Stomach smooth muscle (tissue), 2 donors: ENCODE results near the gene ACBD7.

Source experiments
- H3K27ac ChIP-seq: one replicate; pipeline ENCODE4 v1.7.0; 2013; ENCODE audit warnings: mild to moderate bottlenecking, low read length, inconsistent platforms
- H3K27me3 ChIP-seq, 2 donors: one replicate each; pipeline ENCODE4 v1.7.0; 2013; ENCODE audit warnings: low read length in 2 of 2; ENCODE audit not compliant: insufficient read depth in 2 of 2, control insufficient read depth in 1 of 2
- H3K36me3 ChIP-seq, 2 donors: one replicate each; pipeline ENCODE4 v1.7.0; 2013; ENCODE audit warnings: low read length in 2 of 2; ENCODE audit not compliant: control insufficient read depth in 2 of 2, insufficient read depth in 2 of 2
- H3K4me1 ChIP-seq: one replicate; pipeline ENCODE4 v1.7.0; 2013; ENCODE audit warnings: low read length; ENCODE audit not compliant: control insufficient read depth, insufficient read depth
- H3K4me3 ChIP-seq, 2 donors: one replicate each; pipeline ENCODE4 v1.7.0; 2013; ENCODE audit warnings: low read length in 2 of 2
- H3K9ac ChIP-seq, 2 donors: one replicate each; pipeline ENCODE4 v1.7.0; 2013; ENCODE audit warnings: low read length in 2 of 2, mild to moderate bottlenecking in 1 of 2
- H3K9me3 ChIP-seq, 2 donors: one replicate each; pipeline ENCODE4 v1.7.0; 2013; ENCODE audit warnings: low read length in 2 of 2; ENCODE audit not compliant: control insufficient read depth in 2 of 2
- donor health status: healthy.
- donor health status: Pancreatic carcinoma.

Gene ACBD7

DNA sequence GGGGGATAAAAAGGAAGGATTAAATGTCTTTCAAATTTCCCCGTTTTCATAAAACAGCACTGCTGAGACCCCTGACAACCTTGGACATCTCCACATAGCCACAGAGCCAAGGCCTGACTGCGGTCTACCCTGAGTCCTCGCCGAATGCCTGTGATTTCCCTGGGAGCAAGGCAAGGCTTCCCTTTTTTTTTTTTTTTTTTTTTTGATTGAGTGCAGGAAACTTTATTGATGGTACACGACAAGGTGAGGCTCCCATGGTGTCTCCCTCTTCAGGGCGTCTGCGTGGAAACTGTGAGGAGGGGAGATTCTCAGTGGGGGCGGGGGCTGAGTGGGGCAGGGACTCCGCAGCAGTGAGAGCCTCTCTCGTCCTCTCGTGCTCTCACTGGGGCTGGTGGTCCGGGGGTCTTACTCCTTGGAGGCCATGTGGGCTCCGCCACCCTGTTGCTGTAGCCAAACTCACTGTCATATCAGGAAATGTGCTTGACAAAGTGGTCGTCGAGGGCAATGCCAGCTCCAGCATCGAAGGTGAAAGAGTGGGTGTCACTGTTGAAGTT is 4.4 kb upstream of the ACBD7 start:
- H3K9me3 ChIP-seq = no peaks in the 10 kb centered on the region

DNA sequence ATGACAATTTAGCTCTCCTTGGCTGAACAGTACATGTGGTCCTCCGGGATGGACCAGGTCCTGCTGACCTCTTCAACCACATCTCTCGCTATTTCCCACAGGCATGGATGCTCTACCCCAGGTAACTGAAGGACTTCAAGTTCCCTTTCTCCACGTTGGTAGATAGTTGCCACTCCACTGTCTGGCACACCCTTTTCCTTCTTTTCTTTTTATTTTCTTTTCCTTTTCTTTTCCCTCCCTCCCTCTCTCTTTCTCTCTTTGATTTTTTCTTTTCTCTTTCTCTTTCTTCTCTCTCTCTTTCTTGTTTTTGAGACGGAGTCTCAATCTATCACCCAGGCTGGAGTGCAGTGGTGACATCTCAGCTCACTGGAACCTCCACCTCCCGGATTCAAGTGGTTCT is 2.8 kb upstream of the ACBD7 start:
- H3K36me3 ChIP-seq = no peaks in the 10 kb centered on the region
- no peak overlapping the region for H3K4me3 ChIP-seq
- no peak overlapping the region for H3K27ac ChIP-seq
- H3K27me3 ChIP-seq = peaks cover 3 to 4% of the 10 kb centered on the region in 2 donors
- no peaks in the 10 kb centered on the region for H3K9me3 ChIP-seq
- H3K4me1 ChIP-seq = peaks cover 8% of the 10 kb centered on the region
- no peak overlapping the region for H3K9ac ChIP-seq

More for the DNA sequence above, 4.4 kb upstream of the ACBD7 start:
- Histone ChIP-seq H3K27ac (no peak overlapping the region), H3K36me3 (no peaks in the 10 kb centered on the region), H3K9ac (no peak overlapping the region), H3K4me3 (no peak overlapping the region), H3K27me3 (peaks cover 3 to 4% of the 10 kb centered on the region in 2 donors), H3K4me1 (peaks cover 13% of the 10 kb centered on the region)

DNA sequence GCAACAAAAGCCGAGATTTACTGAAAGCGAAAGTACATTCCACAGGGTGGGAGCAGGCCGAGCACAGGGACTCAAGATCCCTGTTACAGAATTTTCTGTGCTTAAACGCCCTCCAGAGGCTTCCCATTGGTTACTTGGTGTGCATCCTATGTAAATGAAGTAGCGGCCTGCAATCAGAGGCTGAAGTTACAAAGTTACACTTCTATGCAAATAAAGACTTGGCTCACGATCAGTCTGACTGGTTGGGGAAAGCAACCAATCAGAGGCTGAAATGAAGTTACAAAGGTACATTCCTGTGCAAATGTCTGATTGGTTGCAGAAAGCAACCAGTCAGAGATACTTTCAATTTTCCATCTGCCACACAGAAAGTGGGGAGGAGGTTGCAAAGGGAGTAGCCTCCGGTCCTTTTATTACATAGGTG is 4.1 kb downstream of the ACBD7 start:
- Histone ChIP-seq H3K27ac (peak overlapping the region; percentile 0), H3K4me1 (peaks cover 16% of the 10 kb centered on the region), H3K9ac (peak overlapping the region; percentile 55 to 65), H3K4me3 (peak overlapping the region; percentile 74 to 81), H3K36me3 (no peaks in the 10 kb centered on the region), H3K9me3 (no peaks in the 10 kb centered on the region), H3K27me3 (no peaks in the 10 kb centered on the region)

DNA sequence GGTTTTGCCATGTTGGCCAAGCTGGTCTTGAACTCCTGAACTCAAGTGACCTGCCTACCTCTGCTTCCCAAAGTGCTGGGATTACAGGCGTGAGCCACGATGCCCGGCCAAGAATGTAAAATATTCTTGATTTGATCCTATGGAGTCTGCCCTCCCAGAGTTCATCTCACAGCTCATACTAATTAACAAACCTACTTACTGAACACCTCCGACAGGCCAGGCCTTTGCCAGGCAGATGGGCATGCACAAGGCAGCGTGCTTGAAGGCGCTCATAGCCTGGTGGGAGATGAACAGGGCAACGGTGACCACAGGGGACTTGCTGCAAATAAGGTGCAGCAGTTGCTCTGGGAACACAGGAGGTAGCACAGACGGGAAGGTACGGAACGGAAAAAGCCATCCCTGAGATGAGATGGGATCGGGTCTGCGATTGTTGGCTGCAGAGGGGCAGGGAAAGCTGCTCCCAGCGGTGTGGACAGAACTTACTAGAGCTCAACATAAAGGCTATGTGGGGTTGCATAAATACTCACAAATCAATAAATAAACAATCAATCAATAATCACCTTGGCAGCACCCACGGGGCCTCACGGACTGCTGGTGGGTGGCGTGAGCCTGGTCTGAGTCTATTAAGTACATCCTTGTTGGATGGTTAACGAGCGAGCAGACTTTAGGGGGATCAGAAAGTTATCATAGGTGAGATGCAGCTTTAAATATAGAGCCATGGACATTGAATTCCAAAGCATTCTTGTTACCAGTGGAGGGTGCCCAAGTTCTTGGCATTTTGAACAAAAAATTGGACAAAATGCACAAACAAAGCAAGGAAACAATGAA is 4.7 kb downstream of the ACBD7 start:
- Histone ChIP-seq H3K27me3 (no peaks in the 10 kb centered on the region), H3K4me3 (peak overlapping the region; percentile 74 to 81), H3K4me1 (peaks cover 16% of the 10 kb centered on the region), H3K9me3 (no peaks in the 10 kb centered on the region), H3K27ac (peak overlapping the region; percentile 0), H3K36me3 (no peaks in the 10 kb centered on the region), H3K9ac (peak overlapping the region; percentile 55 to 65)

DNA sequence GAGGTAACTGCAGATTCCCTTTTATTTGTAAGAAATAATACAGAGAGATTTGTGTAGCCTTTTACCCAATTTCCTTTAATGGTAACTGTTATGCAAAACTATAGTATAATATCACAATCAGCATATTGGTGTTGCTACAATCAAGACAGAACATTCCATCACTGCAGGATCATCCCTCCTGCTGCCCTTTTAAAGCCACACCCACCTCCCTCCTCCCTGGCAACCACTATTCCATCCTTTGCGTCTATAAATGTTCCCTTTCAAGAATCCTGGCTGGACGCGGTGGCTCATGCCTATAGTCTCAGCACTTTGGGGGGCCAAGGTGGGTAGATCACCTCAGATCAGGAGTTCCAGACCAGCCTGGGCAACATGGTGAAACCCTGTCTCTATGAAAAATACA is 13.2 kb downstream of the ACBD7 start:
- Histone ChIP-seq H3K9ac (no peak overlapping the region), H3K27me3 (no peaks in the 10 kb centered on the region), H3K4me1 (no peaks in the 10 kb centered on the region), H3K27ac (no peak overlapping the region), H3K36me3 (no peaks in the 10 kb centered on the region), H3K4me3 (no peak overlapping the region), H3K9me3 (no peaks in the 10 kb centered on the region)

DNA sequence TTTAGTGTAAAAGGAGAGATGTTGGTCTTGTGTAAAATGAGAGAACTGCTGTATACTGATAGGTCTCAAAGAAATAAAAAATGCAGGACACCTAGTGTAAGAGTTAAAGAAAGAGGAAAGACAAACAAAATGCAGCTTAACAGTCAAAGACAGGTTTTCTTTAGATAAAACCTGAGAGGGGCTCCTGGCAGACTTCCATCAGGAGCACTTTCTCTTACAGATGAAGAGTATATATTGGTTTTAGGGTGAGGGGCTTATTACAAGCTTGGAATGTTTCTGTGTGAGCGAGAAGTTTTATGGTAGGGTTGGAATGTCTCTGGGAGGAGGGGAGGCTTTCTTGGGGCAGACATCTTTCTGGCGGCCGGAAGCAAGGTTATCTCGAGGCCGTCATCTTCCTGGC is 16.2 kb downstream of the ACBD7 start:
- Histone ChIP-seq H3K36me3 (no peaks in the 10 kb centered on the region), H3K27ac (no peak overlapping the region)

DNA sequence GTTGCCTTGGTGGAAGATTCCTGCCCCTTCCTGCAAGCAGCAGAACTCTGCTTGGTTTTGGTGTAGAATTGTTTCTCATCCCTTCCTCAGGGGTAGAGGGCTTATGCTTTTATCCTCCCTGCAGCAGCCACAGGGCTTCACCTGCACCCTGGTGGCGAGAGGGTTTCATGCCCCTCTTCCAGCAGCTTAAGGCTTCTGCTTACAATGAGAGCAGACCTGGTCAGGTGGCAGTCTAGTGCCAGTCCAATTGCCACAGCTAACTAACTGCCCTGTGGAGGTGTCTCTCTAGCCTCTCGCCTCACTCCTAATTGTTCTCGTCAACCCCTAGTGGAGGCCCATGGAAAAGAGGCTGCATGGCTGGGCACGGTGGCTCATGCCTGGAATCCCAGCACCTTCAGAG is 19.3 kb downstream of the ACBD7 start:
- Histone ChIP-seq H3K9ac (no peak overlapping the region), H3K4me1 (no peaks in the 10 kb centered on the region), H3K4me3 (no peak overlapping the region), H3K36me3 (no peaks in the 10 kb centered on the region), H3K27ac (no peak overlapping the region), H3K27me3 (no peaks in the 10 kb centered on the region), H3K9me3 (peaks cover 0 to 7% of the 10 kb centered on the region in 2 donors)

More for the DNA sequence above, 16.2 kb downstream of the ACBD7 start:
- peaks cover 0 to 4% of the 10 kb centered on the region in 2 donors for H3K9me3 ChIP-seq
- no peak overlapping the region for H3K9ac ChIP-seq
- no peaks in the 10 kb centered on the region for H3K4me1 ChIP-seq
- no peaks in the 10 kb centered on the region for H3K27me3 ChIP-seq
- no peak overlapping the region for H3K4me3 ChIP-seq

DNA sequence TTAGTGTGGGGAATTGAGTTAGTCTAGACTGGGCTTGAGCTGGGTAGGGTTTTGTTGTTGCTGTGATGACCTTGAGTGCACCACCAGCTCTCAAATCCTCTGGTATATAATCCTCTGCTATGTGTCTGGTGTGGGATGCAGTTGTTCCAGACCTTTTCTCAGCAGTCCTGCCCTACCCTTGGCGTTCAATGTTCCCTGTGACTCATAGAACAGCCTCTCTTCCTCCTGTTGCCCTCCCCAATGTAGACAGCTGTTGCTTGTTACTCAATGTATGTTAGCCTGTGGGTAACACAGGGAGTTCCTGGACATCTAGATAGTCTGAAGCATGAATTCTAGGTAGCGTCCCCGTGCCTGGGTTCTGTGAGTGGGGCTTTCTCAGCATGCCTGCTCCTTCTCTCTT is 19.8 kb downstream of the ACBD7 start:
- Histone ChIP-seq H3K27me3 (no peaks in the 10 kb centered on the region), H3K9ac (no peak overlapping the region), H3K4me3 (no peak overlapping the region), H3K27ac (no peak overlapping the region), H3K36me3 (no peaks in the 10 kb centered on the region), H3K9me3 (peaks cover 0 to 7% of the 10 kb centered on the region in 2 donors), H3K4me1 (no peaks in the 10 kb centered on the region)

DNA sequence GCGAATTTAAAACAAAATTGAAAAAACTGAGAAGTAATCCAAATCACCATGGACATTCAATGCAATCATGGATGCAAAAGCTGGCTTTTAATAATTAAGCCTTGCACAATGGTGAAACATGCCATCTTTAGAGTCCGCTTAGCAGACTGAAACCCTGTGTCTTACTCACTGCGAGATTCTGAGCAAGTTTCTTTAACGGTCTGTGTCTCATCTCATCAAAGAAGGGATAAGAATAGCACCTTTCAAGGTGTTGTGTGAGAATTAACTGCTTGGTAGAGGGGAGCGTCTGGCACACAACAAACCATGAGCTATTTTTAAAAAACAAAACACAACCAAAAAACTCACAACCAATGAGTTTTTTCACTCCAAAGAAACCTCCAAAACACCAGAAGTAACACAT is 21.4 kb downstream of the ACBD7 start:
- Histone ChIP-seq H3K9me3 (peaks cover 0 to 7% of the 10 kb centered on the region in 2 donors), H3K27me3 (no peaks in the 10 kb centered on the region), H3K36me3 (no peaks in the 10 kb centered on the region), H3K4me3 (no peak overlapping the region), H3K4me1 (no peaks in the 10 kb centered on the region), H3K9ac (no peak overlapping the region), H3K27ac (no peak overlapping the region)

DNA sequence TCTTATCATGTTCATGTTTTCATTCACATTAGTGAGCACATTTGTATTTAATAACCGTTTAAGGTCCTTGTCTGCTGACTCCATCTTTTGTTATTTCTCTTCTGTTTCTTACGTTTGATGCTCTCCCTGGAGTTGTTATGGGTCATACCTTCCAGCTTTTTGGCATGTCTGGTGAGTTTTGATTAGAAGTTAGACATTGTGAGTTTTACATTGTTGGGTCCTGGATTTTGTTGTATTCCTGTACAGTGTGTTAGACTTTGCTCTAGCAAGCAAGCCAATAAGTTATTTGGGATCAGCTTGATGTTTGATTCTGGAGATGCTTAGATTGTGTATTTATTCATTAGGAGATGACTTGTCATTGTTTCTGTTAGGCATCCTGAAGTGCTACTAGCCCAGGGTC is 27.9 kb downstream of the ACBD7 start:
- Histone ChIP-seq H3K27ac (no peak overlapping the region), H3K4me3 (no peak overlapping the region), H3K9me3 (peaks cover 0 to 5% of the 10 kb centered on the region in 2 donors), H3K9ac (no peak overlapping the region), H3K27me3 (no peaks in the 10 kb centered on the region), H3K36me3 (no peaks in the 10 kb centered on the region), H3K4me1 (no peaks in the 10 kb centered on the region)

DNA sequence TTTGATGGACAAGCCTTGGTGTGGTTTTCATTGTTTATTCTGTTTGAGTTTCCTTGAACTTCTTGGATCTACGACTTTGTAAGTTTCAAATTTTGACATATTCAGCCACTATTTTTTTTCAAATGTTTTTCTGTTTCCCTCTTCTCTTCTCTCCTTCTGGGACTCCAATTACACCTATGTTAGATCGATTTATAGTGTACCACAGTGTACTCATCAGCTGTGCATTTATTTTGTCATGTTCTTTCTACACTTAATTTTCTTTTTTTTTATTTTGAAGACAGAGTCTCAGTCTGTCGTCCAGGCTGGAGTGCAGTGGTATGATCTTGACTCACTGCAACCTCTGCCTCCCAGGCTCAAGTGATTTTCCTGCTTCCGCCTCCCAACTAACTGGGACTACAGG is 28.7 kb downstream of the ACBD7 start:
- no peak overlapping the region for H3K4me3 ChIP-seq
- H3K4me1 ChIP-seq = no peaks in the 10 kb centered on the region

More for the DNA sequence above, 28.7 kb downstream of the ACBD7 start:
- Histone ChIP-seq H3K9me3 (peaks cover 0 to 3% of the 10 kb centered on the region in 2 donors), H3K36me3 (no peaks in the 10 kb centered on the region), H3K27ac (no peak overlapping the region), H3K9ac (no peak overlapping the region), H3K27me3 (no peaks in the 10 kb centered on the region)
